ENCODE results near the gene SPAG7.

DNA sequence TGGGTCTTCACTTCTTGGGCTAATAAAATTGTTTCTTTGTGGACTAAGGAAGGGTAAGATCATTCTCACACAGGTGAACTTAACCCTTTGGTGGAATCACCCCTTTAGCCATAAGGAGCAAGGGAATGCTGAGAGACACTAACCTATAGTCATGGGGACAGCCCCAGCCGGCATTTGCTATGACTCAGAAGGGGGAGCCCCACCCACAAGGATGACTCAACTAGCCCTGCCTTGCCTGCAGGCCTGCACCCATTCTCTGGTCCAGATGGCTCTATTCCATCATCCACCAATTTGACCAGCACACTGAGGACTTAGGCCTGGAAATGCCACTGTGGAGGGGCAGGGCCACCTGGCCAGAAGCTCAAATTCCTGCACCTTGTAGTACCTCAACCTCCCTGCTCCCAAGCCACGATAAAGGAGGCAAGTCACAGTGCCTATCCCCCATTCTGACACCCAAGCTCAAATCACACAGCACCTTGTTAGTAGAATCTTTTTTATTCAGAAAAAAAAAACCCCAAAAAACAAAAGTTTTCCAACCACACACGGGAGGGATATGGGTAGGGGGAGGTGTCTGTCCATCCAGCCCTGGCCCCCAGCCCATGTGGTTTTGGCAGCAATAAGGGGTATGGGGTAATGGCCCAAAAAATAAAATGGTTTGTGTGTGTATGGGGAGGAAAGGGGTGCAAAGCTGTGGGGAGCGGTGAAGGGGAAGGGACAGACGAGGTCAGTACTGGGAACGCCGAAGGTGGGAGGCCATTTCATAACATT lies 22.3 kb downstream of the SPAG7 start:
- TF ChIP-seq, protein P1, sequence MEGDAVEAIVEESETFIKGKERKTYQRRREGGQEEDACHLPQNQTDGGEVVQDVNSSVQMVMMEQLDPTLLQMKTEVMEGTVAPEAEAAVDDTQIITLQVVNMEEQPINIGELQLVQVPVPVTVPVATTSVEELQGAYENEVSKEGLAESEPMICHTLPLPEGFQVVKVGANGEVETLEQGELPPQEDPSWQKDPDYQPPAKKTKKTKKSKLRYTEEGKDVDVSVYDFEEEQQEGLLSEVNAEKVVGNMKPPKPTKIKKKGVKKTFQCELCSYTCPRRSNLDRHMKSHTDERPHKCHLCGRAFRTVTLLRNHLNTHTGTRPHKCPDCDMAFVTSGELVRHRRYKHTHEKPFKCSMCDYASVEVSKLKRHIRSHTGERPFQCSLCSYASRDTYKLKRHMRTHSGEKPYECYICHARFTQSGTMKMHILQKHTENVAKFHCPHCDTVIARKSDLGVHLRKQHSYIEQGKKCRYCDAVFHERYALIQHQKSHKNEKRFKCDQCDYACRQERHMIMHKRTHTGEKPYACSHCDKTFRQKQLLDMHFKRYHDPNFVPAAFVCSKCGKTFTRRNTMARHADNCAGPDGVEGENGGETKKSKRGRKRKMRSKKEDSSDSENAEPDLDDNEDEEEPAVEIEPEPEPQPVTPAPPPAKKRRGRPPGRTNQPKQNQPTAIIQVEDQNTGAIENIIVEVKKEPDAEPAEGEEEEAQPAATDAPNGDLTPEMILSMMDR (IDR thresholded peaks at IDR 0.05) = no peak
- TF ChIP-seq POLR2AphosphoS5 (IDR thresholded peaks at IDR 0.05; ENCODE audit: low read depth, low read length) (no peak), TCF7L2 (IDR thresholded peaks at IDR 0.05; ENCODE audit: low read depth, low read length) (no peak), SIN3A (IDR thresholded peaks at IDR 0.05; ENCODE audit: borderline replicate concordance, insufficient read depth, low read depth, low read length) (no peak)
- TF ChIP-seq, protein P2, sequence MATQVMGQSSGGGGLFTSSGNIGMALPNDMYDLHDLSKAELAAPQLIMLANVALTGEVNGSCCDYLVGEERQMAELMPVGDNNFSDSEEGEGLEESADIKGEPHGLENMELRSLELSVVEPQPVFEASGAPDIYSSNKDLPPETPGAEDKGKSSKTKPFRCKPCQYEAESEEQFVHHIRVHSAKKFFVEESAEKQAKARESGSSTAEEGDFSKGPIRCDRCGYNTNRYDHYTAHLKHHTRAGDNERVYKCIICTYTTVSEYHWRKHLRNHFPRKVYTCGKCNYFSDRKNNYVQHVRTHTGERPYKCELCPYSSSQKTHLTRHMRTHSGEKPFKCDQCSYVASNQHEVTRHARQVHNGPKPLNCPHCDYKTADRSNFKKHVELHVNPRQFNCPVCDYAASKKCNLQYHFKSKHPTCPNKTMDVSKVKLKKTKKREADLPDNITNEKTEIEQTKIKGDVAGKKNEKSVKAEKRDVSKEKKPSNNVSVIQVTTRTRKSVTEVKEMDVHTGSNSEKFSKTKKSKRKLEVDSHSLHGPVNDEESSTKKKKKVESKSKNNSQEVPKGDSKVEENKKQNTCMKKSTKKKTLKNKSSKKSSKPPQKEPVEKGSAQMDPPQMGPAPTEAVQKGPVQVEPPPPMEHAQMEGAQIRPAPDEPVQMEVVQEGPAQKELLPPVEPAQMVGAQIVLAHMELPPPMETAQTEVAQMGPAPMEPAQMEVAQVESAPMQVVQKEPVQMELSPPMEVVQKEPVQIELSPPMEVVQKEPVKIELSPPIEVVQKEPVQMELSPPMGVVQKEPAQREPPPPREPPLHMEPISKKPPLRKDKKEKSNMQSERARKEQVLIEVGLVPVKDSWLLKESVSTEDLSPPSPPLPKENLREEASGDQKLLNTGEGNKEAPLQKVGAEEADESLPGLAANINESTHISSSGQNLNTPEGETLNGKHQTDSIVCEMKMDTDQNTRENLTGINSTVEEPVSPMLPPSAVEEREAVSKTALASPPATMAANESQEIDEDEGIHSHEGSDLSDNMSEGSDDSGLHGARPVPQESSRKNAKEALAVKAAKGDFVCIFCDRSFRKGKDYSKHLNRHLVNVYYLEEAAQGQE (IDR thresholded peaks at IDR 0.05; ENCODE audit: insufficient read depth in 1 of 2, low read depth in 2 of 2, low read length in 1 of 2) = no peak

Data from Panc1 (cell line).